Left lobe of liver (tissue), 2 donors: ENCODE measurements around the gene PABPC1L. TPM values are rescaled to one million over a fixed set of nuclear protein-coding genes. Genes with fewer than 3 reads are reported as not detected.

Experiments used
- ATAC-seq: fragments of 200-7000 bp; cut with Tn5 transposase; one replicate; pipeline ENCODE4 v1.9.1; 2020; ENCODE audit warnings: mild to moderate bottlenecking, moderate library complexity
- DNase-seq: peaks from one replicate; pipeline ENCODE4 v3.0.0-alpha.2; 2020; ENCODE audit warnings: low spot score
- total RNA-seq: library from RNA; stranded (reverse); gene quantifications from one replicate; pipeline ENCODE4 v1.2.1, GENCODE V29; 2021
- donor health status: DM: no; HTN: no; CAD: no; lungs with moderate emphysema.
- donor health status: DM: no; HTN: yes; CAD: no.

The PABPC1L gene
- total RNA-seq, 1 donor from 2014 or later, result 37.3 TPM

DNA sequence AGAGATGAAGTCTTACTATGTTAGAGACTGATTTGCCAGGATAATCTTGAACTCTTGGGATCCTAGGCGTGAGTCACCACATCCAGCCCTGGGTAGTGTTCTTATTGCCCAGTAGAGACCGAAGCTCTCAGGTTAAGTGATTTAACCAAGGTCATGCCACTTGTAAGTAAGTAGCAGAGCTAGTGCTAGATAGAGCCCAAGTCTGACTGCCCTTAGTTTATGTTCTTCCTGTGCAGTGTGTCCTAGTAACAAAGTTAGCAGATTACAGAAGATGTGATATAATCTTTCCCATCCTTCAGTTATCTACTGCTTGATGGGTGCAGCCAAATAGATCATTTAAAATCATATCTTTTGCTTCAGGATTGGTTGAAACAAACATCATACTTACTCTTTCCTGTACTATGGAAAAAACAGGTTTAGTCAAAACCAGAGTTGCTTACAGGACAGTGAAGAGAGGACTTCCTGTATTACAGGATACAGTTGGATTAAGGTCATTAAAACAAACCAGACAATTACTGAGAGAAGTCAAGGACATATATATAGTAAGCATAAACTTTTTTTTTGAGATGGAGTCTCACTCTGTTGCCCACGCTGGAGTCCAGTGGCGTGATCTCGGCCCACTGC, 9.5 kb upstream of the PABPC1L start:
- DNase-seq (no peak), ATAC-seq (no peak)

DNA sequence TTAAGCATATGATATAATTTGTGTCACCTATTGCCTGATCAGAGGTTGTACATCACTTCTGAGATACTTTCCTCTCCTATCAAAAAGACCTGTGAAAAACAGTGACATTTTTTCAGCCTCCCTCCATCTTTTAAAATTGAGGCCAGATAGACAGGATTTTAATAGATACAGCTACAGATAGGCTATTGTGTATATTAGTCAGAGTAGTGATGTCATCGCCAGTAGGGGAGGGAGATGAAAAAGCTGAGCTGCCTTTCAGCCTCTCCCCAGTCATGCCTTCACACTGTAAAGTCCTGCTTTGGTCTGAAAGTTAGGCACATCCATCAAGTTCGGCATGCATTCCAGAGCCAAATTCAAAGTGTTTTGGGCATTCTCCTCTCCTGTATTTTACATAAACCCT, 7.9 kb upstream of the PABPC1L start:
- no peak for ATAC-seq
- no peak for DNase-seq

DNA sequence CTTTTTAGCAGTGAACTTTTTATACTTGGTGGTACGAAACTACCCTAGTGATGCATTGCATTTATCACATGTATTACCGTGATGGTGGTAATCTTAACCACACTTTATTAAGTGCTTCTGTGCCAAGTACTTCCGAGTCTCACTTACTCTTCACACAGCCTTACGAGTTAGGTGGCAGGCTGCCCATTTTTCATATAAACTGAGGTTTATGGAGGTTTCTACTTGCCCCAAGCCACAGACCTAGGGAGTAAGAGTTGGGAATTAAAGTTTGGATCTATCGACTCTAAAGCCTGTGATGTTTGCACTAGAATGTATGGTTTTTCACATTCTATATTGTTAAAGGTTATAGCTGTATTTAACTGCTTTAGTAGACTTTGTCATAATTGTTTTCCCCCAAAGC, 5.5 kb upstream of the PABPC1L start:
- no peak for ATAC-seq
- no peak for DNase-seq

DNA sequence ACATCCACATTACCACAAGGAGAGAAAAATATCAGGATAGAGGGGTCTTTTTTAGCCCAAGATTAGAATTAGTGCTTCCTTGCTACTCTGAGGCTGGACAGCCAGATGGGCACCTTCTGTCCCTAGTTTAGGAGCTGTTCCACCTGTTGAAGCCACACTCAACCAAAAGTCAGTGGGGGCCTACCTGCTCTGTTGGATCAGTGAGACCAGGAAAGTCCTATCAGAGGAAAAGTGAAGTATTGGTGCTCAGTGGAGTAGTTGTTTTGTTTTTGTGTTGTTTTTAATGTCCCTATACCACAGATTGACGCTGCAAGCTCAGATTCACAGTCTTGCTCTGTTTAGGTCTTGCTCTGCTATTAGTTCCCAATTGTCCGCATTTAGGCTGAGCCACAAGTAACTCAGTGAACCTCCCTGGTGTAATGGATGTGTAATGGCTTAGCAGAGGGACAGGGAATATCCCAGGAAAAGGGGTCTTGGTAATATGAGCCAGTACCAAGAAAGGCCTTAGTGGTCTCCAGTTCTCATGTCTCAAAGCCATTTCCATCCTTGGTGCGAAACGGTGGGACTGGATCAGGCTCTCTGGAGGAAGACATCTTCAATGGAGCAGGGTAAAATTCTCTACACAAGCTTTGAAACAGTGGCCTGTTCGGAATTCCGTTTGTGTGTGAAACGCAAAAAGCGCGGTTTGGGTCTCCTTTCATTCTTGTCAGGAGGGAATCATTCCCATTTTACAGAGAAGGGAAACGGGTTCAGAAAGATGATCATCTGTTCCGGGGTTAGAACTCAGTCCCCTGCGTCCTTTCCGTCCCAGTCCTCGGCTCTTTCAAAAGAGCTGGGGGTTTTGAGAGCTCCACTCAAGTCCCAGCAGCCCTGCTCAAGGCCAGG, 631 bp upstream of the PABPC1L start:
- DNase-seq, result no peak
- no peak for ATAC-seq

DNA sequence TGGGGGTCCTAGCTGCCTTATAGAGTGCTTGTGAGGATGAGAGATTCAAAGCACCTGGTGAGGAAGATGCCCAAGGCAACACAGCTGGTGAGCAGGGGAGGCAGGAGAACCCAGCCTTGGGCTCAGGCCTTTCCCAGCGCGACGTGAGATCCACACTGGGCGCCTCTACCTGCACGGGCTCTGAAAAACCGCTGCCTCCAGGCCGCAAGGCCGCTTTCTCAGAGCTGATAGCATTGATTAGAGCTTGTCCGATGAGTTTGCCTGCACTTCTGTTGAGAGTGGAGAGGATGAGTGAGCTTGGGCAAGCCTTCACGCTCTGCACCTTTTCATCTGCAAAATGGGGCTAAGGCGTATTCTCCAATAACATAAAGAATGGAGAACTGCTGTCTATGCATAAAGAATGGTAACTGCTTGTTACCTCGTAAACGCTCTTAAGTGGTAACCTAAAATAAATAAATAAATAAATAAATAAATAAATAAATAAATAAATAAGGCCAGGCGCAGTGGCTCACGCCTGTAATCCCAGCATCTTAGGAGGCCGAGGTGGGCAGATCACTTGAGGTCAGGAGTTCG, 916 bp downstream of the PABPC1L start:
- no peak for DNase-seq
- peak; percentile 4 for ATAC-seq

DNA sequence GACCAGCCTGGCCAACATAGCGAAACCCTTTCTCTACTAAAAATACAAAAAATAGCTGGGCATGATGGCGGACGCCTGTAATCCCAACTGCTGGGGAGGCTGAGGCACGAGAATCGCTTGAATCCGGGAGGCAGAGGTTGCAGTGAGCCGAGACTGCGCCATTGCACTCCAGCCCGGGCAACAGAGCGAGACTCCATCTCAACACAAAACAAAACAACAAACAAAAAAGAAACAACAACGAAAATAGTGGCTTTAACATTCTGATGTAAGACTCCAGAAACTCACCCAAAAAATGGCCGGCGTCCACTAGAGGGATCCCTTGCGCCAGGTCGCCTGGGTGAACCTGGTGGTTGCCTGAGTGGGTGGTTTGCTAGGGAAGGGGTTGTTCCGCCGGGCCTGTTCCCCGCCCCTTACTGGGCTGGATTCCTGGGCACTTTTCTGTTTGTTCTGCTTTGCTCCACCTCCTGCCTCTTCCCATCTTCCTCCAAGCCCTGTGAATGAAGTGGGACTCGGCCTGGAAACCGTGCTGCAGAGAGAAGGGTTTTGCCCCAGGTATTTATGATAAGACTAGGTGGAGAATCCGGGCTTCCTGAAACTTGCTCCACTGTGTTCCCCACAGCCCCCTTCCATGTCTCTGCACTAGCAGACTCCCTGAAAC, 1.5 kb downstream of the PABPC1L start:
- DNase-seq (peak; percentile 83), ATAC-seq (peak; percentile 87)

DNA sequence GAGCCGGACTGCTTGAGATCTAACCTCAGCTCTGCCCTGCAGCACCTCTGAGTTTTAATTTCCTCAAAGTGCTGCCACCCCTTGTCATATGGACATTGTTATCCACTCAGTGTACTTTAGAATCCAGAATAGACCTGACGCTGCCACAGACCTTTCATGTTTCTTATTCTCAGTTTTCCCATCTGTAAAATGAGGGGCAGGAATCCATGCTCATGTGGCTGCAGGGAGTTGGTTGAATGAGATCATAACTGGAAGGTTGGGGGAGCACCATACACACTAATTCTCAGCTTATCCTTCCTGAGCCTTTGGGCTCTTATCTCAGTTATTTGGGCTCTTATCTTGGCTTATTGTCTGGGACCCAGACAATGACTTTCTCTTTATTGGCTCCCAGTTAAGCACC, 2.3 kb downstream of the PABPC1L start:
- DNase-seq (no peak), ATAC-seq (no peak)

DNA sequence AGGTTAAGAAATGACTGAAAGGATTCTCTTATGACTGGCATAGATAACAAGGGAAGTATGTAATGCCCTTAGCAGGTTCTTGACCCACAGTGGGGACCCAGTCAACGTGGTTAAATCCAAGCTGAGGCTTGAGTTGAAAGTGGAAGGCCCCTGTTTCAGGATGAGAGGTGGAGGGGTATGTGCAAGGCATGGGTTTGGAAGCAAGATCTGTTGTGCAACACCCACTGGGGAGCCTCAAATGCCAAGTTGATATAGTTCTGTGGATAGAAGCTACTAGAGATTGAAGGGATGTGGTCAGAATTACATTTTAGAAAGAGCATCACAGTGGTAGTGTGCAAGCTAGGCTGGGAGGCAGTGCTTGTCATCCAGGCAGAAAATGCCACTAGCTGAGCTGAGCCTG, 5.1 kb downstream of the PABPC1L start:
- DNase-seq (no peak), ATAC-seq (no peak)

DNA sequence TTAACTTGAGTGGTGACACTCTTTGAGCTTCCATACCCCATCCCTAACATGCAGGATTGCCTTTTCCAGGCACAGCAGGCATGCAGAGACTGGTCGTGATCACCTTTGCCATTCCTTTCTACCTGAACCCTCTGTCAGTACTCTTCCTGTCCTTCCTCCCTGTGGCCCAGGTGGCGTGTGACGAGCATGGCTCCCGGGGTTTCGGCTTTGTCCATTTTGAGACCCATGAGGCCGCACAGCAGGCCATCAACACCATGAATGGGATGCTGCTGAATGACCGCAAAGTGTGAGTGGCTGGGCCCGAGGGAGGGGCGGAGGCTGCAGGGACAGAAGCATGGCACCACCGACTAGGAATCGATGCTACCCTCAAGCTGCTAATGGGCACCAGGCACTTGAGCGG, 6.7 kb downstream of the PABPC1L start:
- peak; percentile 33 for DNase-seq
- no peak for ATAC-seq

DNA sequence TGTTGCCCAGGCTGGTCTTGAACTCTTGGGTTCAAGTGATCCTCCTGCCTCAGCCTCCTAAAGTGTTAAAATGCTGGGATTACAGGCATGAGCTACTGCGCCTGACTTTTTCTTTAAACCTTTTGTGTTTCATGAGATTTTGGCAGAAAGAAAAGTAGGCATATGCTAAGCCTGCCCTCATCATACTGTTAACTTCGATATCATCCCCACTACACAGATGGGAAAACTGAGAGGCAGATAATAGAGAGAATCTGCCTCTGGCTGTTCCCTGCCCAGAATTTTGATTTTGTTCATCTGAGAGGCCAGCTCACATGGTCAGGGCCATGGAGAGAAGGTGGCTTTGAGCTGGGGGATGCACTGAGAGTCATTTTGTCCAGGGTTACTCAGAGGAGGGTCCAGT, 7.5 kb downstream of the PABPC1L start:
- ATAC-seq (no peak), DNase-seq (no peak)

DNA sequence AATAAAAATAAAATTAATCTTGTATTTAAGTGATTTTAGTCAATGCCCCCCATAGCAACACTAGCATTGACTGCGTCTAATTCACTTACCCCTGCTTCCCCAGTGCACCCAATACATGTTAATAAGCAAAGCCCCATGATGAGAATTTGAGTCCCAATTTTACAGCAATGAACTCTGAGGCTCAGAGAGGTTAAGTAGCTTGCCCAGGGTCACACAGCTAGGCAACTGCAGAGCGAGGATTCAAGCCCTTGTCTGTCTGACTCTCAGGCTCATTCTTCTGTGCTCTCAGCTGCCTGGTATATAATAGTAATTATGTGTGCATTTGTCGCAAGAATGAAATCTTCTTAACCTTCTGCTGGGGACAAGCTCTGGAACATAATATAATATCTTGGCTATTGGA, 8.5 kb downstream of the PABPC1L start:
- DNase-seq, result no peak
- ATAC-seq, result no peak

DNA sequence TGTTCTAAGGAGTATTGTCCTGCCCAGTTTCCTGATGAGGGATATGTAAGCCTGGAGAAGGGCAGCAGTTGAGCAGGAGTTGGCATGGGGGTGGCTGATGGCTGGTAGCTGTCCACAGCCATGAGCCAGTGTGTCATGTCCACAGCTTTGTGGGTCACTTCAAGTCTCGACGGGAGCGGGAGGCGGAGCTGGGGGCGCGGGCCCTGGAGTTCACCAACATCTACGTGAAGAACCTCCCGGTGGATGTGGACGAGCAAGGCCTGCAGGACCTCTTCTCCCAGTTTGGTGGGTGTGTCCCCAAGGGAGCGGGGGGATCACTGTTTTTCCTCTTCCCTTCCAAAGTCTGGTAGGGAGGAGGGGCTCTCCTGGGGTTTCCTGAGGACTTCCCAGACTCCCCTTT, 8.9 kb downstream of the PABPC1L start:
- ATAC-seq, result no peak
- peak; percentile 39 for DNase-seq

DNA sequence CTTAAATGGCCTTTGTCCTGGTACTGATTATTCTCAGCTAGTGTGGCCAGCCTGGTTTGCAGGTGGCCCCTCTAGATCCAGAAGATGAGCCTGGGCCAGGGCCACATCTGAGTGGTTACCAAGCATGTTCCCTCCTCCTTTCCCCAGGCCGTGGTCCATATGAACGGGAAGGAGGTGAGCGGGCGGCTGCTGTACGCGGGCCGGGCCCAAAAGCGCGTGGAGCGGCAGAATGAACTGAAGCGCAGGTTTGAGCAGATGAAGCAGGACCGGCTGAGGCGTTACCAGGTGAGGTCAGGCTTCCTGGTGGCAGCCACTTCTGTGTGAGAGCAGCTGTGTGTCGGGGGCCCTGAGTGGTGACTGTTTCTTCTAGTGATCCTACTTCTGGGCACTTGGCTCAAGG, 11.6 kb downstream of the PABPC1L start:
- ATAC-seq (no peak), DNase-seq (no peak)

DNA sequence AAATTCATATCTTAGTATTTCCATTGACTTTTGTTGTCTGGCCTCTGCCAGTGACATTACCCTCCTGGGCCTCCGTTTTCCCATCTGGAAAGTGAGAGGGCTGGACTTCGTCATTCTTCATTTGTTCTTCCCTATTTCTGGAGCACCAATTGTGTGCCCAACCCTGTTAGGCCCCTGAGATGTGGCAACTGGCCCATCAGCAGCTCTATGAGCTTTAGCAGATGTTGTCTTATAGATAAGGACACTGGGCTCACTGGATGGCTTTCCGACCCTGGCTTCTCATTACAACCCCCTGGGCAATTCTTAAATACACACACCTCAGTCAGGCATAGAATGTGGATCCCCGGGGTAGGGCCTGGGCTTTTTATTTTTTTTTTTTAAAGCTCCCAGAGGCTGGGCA, 14.7 kb downstream of the PABPC1L start:
- DNase-seq (no peak), ATAC-seq (no peak)

DNA sequence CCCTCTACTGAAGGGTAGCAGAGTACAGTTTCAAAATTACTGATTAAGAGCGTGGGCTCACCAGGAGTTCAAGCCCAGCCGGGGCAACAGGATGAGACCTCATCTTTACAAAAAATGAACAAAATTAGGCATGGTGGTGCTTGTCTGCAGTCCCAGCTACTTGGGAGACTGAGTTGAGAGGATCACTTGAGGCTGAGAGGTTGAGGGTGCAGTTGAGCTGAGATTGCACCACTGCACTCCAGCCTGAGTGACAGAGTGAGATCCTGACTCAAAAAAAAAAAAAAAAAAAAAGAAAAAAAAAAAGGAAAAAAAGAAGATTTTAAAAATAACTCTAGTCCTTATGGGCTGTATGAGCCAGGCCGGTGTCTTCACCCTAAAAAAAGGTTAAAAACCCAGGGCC, 18.7 kb downstream of the PABPC1L start:
- ATAC-seq (no peak), DNase-seq (no peak)

DNA sequence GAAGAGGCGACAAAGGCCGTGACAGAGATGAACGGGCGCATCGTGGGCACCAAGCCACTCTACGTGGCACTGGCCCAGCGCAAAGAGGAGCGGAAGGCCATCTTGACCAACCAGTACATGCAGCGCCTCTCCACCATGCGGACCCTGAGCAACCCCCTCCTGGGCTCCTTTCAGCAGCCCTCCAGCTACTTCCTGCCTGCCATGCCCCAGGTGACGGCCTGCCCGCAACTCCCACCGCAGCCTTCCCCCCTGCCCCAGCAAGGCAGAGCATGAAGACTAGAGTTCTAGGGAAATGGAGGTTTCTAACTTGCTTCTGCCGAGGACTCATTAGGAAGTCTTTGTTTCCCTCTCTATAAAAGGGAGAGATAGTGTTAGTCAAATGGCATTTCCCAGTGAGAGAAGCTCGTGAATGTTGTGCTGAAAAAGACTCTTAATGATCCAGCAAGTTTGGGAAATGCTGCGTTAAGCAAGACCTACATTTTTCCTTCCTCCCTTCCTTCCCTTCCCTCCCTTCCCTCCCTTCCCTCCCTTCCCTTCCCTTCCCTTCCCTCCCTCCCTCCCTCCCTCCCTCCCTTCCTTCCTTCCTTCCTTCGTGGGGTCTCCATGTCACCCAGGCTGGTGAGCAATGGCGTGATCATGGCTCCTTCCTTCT, 20.8 kb downstream of the PABPC1L start:
- no peak for ATAC-seq
- no peak for DNase-seq

DNA sequence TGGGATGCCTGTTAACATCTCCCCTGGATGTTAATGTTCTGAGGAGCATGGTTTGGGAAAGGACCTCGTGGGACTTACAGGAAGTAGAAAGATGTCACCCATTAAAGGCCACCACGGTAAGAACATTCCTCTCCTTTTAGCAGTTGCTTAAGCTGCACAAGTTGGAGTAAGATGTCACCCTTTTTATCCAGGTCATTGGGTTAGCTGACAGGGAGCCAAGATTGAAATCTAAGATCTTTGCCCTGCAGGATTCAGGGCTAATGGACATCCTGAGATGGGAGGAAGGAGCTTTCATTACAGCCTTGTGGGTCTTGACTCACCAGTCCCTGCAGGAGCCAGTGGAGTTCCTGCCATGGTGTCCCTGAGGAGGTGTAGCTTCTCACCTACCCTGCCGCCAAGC, 22.1 kb downstream of the PABPC1L start:
- DNase-seq, result no peak
- no peak for ATAC-seq

DNA sequence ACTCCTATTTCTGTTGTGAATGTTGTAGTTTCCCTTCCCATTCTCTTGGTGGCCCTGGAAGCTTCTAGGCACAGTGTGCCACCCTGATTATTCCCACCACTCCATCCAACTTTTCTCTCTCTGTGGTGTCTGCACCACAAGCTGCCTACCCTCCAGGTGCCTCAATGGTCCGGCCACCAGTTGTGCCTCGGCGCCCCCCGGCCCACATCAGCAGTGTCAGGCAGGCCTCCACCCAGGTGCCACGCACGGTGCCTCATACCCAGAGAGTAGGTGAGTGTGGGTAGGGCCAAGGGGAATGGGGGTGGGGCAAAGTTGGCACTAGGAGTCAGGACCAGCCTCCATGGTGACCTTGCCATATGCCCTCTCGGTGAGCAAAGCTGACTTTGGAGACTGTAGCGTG, 23.1 kb downstream of the PABPC1L start:
- ATAC-seq, result no peak
- DNase-seq, result no peak

DNA sequence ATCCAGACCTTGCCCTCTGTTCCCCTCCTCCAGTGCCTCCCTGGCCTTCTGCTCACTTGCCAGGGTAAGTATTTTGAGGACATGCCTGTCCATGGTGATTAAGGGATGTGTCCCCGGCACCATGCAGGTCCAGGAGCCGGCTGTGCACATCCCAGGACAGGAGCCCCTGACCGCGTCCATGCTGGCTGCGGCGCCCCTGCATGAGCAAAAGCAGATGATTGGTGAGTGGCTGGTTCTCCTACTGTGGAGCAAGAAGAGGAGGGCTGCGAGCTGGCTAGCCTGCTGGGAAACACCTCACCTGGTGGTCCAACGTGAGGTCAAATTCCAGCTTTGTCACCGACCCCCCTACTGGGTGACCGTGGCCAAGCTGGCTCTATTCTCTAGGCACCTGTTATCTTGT, 26.6 kb downstream of the PABPC1L start:
- no peak for DNase-seq

DNA sequence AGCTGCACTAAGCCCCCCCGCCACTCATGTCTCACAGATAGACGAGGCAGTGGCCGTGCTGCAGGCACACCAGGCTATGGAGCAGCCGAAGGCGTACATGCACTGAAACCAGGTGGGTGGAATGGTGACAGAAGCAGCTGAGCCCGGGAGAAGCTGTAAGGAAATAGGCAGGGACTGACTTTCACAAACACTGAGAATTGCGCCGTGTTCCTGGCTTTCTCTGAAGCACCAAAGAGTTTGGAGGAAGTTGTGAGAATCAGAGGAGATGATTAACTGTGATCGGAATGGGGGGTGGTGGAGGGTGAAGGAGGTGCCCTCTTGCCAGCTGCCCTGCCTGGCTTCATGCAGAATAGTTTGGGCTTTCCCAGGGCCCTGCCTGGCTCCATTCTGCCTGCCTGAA, 28.8 kb downstream of the PABPC1L start:
- ATAC-seq, result no peak
- no peak for DNase-seq

More for the DNA sequence above, 26.6 kb downstream of the PABPC1L start:
- no peak for ATAC-seq

DNA sequence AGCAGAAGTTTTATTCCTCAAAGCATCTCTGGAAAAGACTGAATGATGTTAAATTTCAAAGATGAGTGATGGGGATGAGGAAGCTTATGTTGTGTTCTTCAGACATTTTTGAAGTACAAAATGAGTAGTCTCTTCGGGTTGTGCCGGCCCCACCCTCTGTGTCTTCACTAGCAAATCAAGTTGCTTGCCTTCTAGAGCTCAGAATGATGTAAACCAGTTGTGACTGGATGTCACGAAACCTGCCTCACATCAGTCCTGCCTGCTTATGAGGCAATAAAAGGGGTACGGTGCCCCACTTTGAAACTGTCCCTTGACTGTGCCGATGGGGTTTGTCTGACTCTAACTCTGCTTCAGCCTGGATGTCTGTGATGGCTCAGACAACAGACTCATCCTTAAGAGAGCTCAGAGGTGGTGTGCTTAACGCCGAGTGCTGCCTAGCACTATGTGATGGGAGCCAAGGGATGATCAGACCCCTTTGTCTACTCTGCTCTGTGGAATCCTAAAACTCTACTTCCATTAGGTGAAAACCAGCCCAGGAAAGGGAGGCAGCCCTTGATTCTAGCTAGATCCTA, 31.3 kb downstream of the PABPC1L start:
- DNase-seq (no peak), ATAC-seq (no peak)
